OCI-LY3 (cell line): Measurements from ENCODE around the gene PDZK1IP1.

Experiments used
- H2AFZ ChIP-seq: fragments of 200-600, 300-600 bp; shearing (Covaris generic); 2 replicates; pipeline ENCODE4 v1.6.0; 2014; ENCODE audit warnings: antibody characterized with exemption, low read depth, low read length
- H3K27ac ChIP-seq: fragments of 200-600, 300-600 bp; sonication (generic); 2 replicates; pipeline ENCODE4 v1.5.1; 2014; ENCODE audit warnings: mild to moderate bottlenecking, low read length, moderate library complexity, mixed read lengths
- H3K27me3 ChIP-seq: fragments of 200-600, 300-600 bp; sonication (generic); 2 replicates; pipeline ENCODE4 v1.6.1; 2014; ENCODE audit warnings: low read depth, low read length, mixed read lengths
- H3K36me3 ChIP-seq: fragments of 200-600, 300-600 bp; sonication (generic); replicated peaks from 2 replicates; pipeline ENCODE3; 2014; ENCODE audit warnings: low read depth, low read length, mixed read lengths
- H3K4me1 ChIP-seq: fragments of 300-600, 200-600 bp; sonication (generic); 2 replicates; pipeline ENCODE4 v1.6.1; 2014; ENCODE audit warnings: low read length, mixed read lengths
- H3K4me2 ChIP-seq: fragments of 200-600, 300-600 bp; sonication (generic); 2 replicates; pipeline ENCODE4 v1.6.1; 2014; ENCODE audit warnings: low read length, mixed read lengths
- H3K4me3 ChIP-seq: fragments of 300-600, 200-600 bp; sonication (generic); 2 replicates; pipeline ENCODE4 v1.5.1; 2014; ENCODE audit warnings: antibody characterized with exemption, mild to moderate bottlenecking, low read length, moderate library complexity
- H3K79me2 ChIP-seq: fragments of 300-600, 200-600 bp; shearing (Covaris generic); 2 replicates; pipeline ENCODE4 v1.6.1; 2014; ENCODE audit warnings: mild to moderate bottlenecking, low read length, mixed read lengths
- H3K9ac ChIP-seq: fragments of 300-600, 200-600 bp; shearing (Covaris generic); 2 replicates; pipeline ENCODE4 v1.6.0; 2014; ENCODE audit warnings: mild to moderate bottlenecking, low read length, moderate library complexity
- H3K9me3 ChIP-seq: fragments of 200-600, 300-600 bp; shearing (Covaris generic); 2 replicates; pipeline ENCODE4 v1.6.1; 2014; ENCODE audit warnings: low read length, mixed read lengths; ENCODE audit not compliant: insufficient read depth
- H4K20me1 ChIP-seq: fragments of 200-600, 300-600 bp; sonication (generic); 2 replicates; pipeline ENCODE4 v1.6.1; 2016; ENCODE audit warnings: low read length, mixed read lengths; ENCODE audit not compliant: insufficient read depth
- CTCF ChIP-seq: fragments of 200-600, 300-600 bp; sonication (generic); IDR thresholded peaks from 2 replicates; pipeline ENCODE4 v1.5.1; 2014; ENCODE audit warnings: antibody characterized with exemption, low read length, low read depth
- EZH2phosphoT487 ChIP-seq: fragments of 200-600 bp; shearing (Covaris generic); IDR thresholded peaks from 2 replicates; pipeline ENCODE4 v1.6.1; 2018; ENCODE audit warnings: antibody characterized with exemption, mixed run types, low read depth

The PDZK1IP1 gene

GRCh38 chr1:47175227-47175934, 14.5 kb downstream of the PDZK1IP1 start:
- no peak overlapping the region for H3K9ac ChIP-seq
- no peaks in the 10 kb centered on the region for H3K36me3 ChIP-seq
- no peak overlapping the region for H3K27ac ChIP-seq
- no peak overlapping the region for H2AFZ ChIP-seq
- no peaks in the 10 kb centered on the region for H4K20me1 ChIP-seq
- peaks cover 4% of the 10 kb centered on the region; the same call in 1 of the 2 replicates for H3K4me1 ChIP-seq
- H3K79me2 ChIP-seq, result no peaks in the 10 kb centered on the region
- H3K4me3 ChIP-seq, result no peak overlapping the region
- TF ChIP-seq EZH2phosphoT487 (no peak), CTCF (peak; percentile 61)
- 0 out of 2 replicates have a peak overlapping the region, but pooled peaks have one; percentile 19 for H3K4me2 ChIP-seq
- no peaks in the 10 kb centered on the region for H3K9me3 ChIP-seq
- peaks cover 5% of the 10 kb centered on the region for H3K27me3 ChIP-seq

GRCh38 chr1:47174656-47175020, 15.2 kb downstream of the PDZK1IP1 start:
- Histone ChIP-seq H3K4me3 (no peak overlapping the region), H3K79me2 (no peaks in the 10 kb centered on the region), H3K36me3 (no peaks in the 10 kb centered on the region), H3K27ac (no peak overlapping the region), H3K27me3 (no peaks in the 10 kb centered on the region), H3K4me1 (peaks cover 4% of the 10 kb centered on the region; the same call in 1 of the 2 replicates), H3K9ac (no peak overlapping the region), H2AFZ (no peak overlapping the region), H3K4me2 (no peak overlapping the region), H4K20me1 (no peaks in the 10 kb centered on the region), H3K9me3 (no peaks in the 10 kb centered on the region)
- TF ChIP-seq EZH2phosphoT487 (no peak), CTCF (no peak)

- H3K9me3 ChIP-seq, result no peaks in the 10 kb centered on the region
- H3K9ac ChIP-seq, result no peak overlapping the region
- no peaks in the 10 kb centered on the region for H3K79me2 ChIP-seq
- no peak overlapping the region for H3K4me2 ChIP-seq
- H3K36me3 ChIP-seq, result no peaks in the 10 kb centered on the region
- H3K27me3 ChIP-seq, result no peaks in the 10 kb centered on the region
- H2AFZ ChIP-seq, result no peak overlapping the region
- H4K20me1 ChIP-seq, result no peaks in the 10 kb centered on the region
- H3K27ac ChIP-seq, result no peak overlapping the region
- H3K4me3 ChIP-seq, result no peak overlapping the region
- H3K4me1 ChIP-seq, result no peaks in the 10 kb centered on the region
- no peak for TF ChIP-seq EZH2phosphoT487
- no peak for TF ChIP-seq CTCF
Measured at GRCh38 chr1:47172782-47173181, 17.1 kb downstream of the PDZK1IP1 start.

- Histone ChIP-seq H2AFZ (no peak overlapping the region), H3K4me2 (no peak overlapping the region), H3K27me3 (no peaks in the 10 kb centered on the region), H3K36me3 (no peaks in the 10 kb centered on the region), H3K9me3 (no peaks in the 10 kb centered on the region), H3K4me1 (no peaks in the 10 kb centered on the region), H3K4me3 (no peak overlapping the region), H3K27ac (no peak overlapping the region), H4K20me1 (no peaks in the 10 kb centered on the region), H3K79me2 (no peaks in the 10 kb centered on the region), H3K9ac (no peak overlapping the region)
- TF ChIP-seq CTCF, result no peak
- TF ChIP-seq EZH2phosphoT487, result no peak
Measured at GRCh38 chr1:47164552-47164951, 25.3 kb downstream of the PDZK1IP1 start.
